B cell (primary cell): Measurements from ENCODE around the gene KMT2C.

ENCODE experiments used
- CTCF ChIP-seq: fragments of 200-600 bp; IDR thresholded peaks from one replicate; pipeline ENCODE4 v1.8.0; 2022; ENCODE audit warnings: antibody characterized with exemption, mild to moderate bottlenecking
- EZH2 ChIP-seq: IDR thresholded peaks from 2 replicates; pipeline ENCODE4 v1.6.1; 2012; ENCODE audit warnings: borderline replicate concordance, low read depth, mild to moderate bottlenecking, moderate library complexity, low read length; ENCODE audit not compliant: insufficient read depth, poor library complexity, severe bottlenecking

- TF ChIP-seq CTCF (no peak), EZH2 (no peak)
These were observed 7.8 kb upstream of the KMT2C start for GRCh38 chr7:152443586-152443985.
